Heart left ventricle (tissue), 13 donors: Measurements from ENCODE around the gene MANBA.

Source experiments
- POLR2A ChIP-seq, 2 donors: fragments of 450-650 bp; IDR thresholded peaks; one replicate each; pipeline ENCODE4 v1.6.1; 2017; ENCODE audit warnings: antibody characterized with exemption in 2 of 2, mild to moderate bottlenecking in 2 of 2, moderate library complexity in 2 of 2
- TF ChIP-seq, protein P1 (sequence below), 12 donors: fragments of 200-600 bp; sonication (generic) in 4 of 12; IDR thresholded peaks; one replicate each; pipeline versions ENCODE4 v1.5.0 to v1.8.0; 2018 to 2022; ENCODE audit warnings: antibody characterized with exemption in 12 of 12, mild to moderate bottlenecking in 5 of 12
- donor health status: ischemic (EF 13 %, LVEDD 7.1; RV severe dilation, severe dysfunction).
- donor health status: DM: no; HTN: yes; CAD: no.
- donor health status: DM: no; HTN: no; CAD: no.
- donor health status: ischemic (EF 25% LVEDD 6.9; RV normal size, moderate dysfunction).
- donor health status: ischemic (EF 25% LVEDD 5.7; RV mildly dilated, moderate dysfunction).
- donor health status: ischemic (EF 35%, LVEDD 5.7; RV mildly dilated, moderate dysfunction).
- donor health status: nonischemic (EF 11% LVEDD 7.7; RV severe dilation, severe dysfunction).
- donor health status: DM: yes; HTN: yes; CAD: no.
- donor health status: PGD.
- donor health status: ischemic (EF 29% LVEDD 5.4; RV normal size, mild dysfunction).
- donor health status: nonischemic (EF 23%, LVEDD 6.1; RV moderate dilation, normal function).

DNA sequence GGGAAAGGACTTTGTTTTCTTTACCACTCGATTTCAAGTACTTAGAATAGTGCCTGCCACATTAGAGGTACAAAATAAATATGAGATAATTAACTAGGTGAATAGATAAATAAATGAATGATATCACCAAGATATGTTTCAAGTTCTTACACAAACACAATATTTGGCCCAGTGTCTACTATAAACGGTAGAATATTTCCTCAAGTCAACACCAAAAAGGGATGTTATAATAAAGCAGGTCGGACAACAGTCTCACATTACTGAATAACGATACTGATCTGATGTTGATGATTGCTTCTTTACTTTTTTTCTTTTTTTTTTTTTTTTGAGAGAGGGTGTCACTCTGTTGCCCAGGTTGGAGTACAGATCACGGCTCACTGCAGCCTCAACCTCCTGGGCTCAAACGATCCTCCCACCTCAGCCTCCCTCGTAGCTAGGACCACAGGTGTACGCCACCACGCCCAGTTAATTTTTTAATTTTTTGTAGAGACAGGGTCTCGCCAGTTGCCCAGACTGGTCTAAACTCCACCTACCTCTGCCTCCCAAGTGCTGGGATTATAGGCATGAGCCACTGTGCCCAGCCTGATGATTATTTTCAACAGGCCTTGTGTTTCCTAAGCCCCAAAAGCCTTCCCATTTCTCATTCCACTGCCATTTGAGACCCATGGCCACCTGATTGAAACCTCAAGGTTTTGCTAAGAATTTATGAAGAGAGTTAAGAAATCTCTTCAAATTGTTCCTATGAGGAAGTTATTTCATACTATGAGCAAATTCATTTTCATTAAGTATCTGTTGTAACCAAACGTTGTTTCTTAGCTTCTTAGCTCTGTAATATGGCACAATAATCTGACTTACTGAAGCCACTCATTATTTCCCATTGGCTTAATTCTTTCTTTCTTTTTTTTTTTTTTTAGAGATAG, 2.3 kb downstream of the MANBA start:
- TF ChIP-seq, protein P1, sequence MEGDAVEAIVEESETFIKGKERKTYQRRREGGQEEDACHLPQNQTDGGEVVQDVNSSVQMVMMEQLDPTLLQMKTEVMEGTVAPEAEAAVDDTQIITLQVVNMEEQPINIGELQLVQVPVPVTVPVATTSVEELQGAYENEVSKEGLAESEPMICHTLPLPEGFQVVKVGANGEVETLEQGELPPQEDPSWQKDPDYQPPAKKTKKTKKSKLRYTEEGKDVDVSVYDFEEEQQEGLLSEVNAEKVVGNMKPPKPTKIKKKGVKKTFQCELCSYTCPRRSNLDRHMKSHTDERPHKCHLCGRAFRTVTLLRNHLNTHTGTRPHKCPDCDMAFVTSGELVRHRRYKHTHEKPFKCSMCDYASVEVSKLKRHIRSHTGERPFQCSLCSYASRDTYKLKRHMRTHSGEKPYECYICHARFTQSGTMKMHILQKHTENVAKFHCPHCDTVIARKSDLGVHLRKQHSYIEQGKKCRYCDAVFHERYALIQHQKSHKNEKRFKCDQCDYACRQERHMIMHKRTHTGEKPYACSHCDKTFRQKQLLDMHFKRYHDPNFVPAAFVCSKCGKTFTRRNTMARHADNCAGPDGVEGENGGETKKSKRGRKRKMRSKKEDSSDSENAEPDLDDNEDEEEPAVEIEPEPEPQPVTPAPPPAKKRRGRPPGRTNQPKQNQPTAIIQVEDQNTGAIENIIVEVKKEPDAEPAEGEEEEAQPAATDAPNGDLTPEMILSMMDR (IDR thresholded peaks at IDR 0.05), result no peak
- no peak for TF ChIP-seq POLR2A (IDR thresholded peaks at IDR 0.05)
